RCC 7860 (cell line): ENCODE measurements around the gene SDK2.
"Not testable (repeated sequence)": the region's sequence is repeated elsewhere in the genome, so short reads cannot be mapped to it uniquely, and the experiment has no call there.

Experiments
- DNase-seq: peaks from one replicate; pipeline ENCODE4 v3.0.0-alpha.2; 2015; ENCODE audit warnings: low spot score
- FAIRE-seq: peaks from 2 replicates; lab custom pipeline; 2012; peaks lifted over from hg19 to GRCh38; lab: Jason Lieb, UNC

SDK2 gene

GRCh38 chr17:73338566-73339197, 305.6 kb downstream of the SDK2 start:
- FAIRE-seq (no peak), DNase-seq (no peak)

- FAIRE-seq (no peak), DNase-seq (no peak)
Measured at GRCh38 chr17:73338050-73338521, 306.2 kb downstream of the SDK2 start.

- no peak for FAIRE-seq
- no peak for DNase-seq
Measured at GRCh38 chr17:73337330-73337710, 306.9 kb downstream of the SDK2 start.

GRCh38 chr17:73336408-73337329, 307.6 kb downstream of the SDK2 start:
- FAIRE-seq, result no peak
- DNase-seq, result no peak

- no peak for FAIRE-seq
- no peak for DNase-seq
Measured at GRCh38 chr17:73335591-73336407, 308.4 kb downstream of the SDK2 start.

- FAIRE-seq (no peak), DNase-seq (no peak)
Measured at GRCh38 chr17:73334771-73335513, 309.3 kb downstream of the SDK2 start.

- not testable (repeated sequence) for DNase-seq, FAIRE-seq
Measured at GRCh38 chr17:73333445-73333844, 310.8 kb downstream of the SDK2 start.

- FAIRE-seq, result no peak
- no peak for DNase-seq
Measured at GRCh38 chr17:73331060-73331459, 313.2 kb downstream of the SDK2 start.

GRCh38 chr17:73327676-73328075, 316.6 kb downstream of the SDK2 start:
- no peak for DNase-seq
- FAIRE-seq, result no peak

GRCh38 chr17:73325527-73325842, 318.8 kb downstream of the SDK2 start:
- no peak for FAIRE-seq

GRCh38 chr17:73324711-73325526, 319.3 kb downstream of the SDK2 start:
- no peak for FAIRE-seq
- no peak for DNase-seq

More at GRCh38 chr17:73325527-73325842, 318.8 kb downstream of the SDK2 start:
- DNase-seq, result no peak

- DNase-seq (no peak), FAIRE-seq (no peak)
Measured at GRCh38 chr17:73324160-73324475, 320.1 kb downstream of the SDK2 start.

- DNase-seq (no peak), FAIRE-seq (no peak)
Measured at GRCh38 chr17:73323409-73324159, 320.7 kb downstream of the SDK2 start.

GRCh38 chr17:73320601-73321264, 323.5 kb downstream of the SDK2 start:
- DNase-seq (no peak), FAIRE-seq (no peak)

GRCh38 chr17:73319766-73320165, 324.5 kb downstream of the SDK2 start:
- DNase-seq (no peak), FAIRE-seq (no peak)

GRCh38 chr17:73318836-73319235, 325.4 kb downstream of the SDK2 start:
- no peak for FAIRE-seq

GRCh38 chr17:73318427-73318813, 325.8 kb downstream of the SDK2 start:
- no peak for FAIRE-seq
- DNase-seq, result no peak

More at GRCh38 chr17:73318836-73319235, 325.4 kb downstream of the SDK2 start:
- no peak for DNase-seq

- FAIRE-seq, result no peak
- no peak for DNase-seq
Measured at GRCh38 chr17:73317513-73318426, 326.5 kb downstream of the SDK2 start.
